ENCODE results near the gene PGBD5. TPM values are rescaled to one million over a fixed set of nuclear protein-coding genes. Genes with fewer than 3 reads are reported as not detected.

PGBD5 gene
- total and polyA plus RNA-seq, 2 of the 13 experiments (the other 11 are each of a cell fraction or from before 2014, with no cell fraction given) = 0.04 to 0.13 TPM

- Histone ChIP-seq H3K4me2 (ENCODE audit: low read depth, low read length) (no peak overlapping the region), H4K20me1 (ENCODE audit: insufficient read depth, low read length) (no peaks in the 10 kb centered on the region), H3K27me3 (ENCODE audit: control insufficient read depth in 1 of 2, insufficient read depth in 2 of 2, low read length in 2 of 2) (peaks cover under 1 to 12% of the 10 kb centered on the region in 2 experiments; a peak in 3 of 5 replicates), H3K4me1 (ENCODE audit: insufficient read depth, low read length) (no peaks in the 10 kb centered on the region), H3K36me3 (replicated peaks in 1 of 2; ENCODE audit: control insufficient read depth in 1 of 2, insufficient read depth in 2 of 2, low read length in 2 of 2) (no peaks in the 10 kb centered on the region), H3K4me3 (replicated peaks in 1 of 3; ENCODE audit: insufficient read depth in 1 of 3, low read depth in 2 of 3, low read length in 3 of 3) (no peak overlapping the region), H2AFZ (ENCODE audit: low read length) (no peak overlapping the region), H3K9ac (ENCODE audit: insufficient read depth, low read depth, low read length) (no peak overlapping the region), H3K9me3 (ENCODE audit: low read length) (no peaks in the 10 kb centered on the region), H3K27ac (ENCODE audit: extremely low read length, insufficient read depth, low read length) (no peak overlapping the region), H3K79me2 (ENCODE audit: insufficient read depth, low read length) (no peaks in the 10 kb centered on the region)
- TF ChIP-seq ZSCAN22 (CRISPR knock-in tag; IDR thresholded peaks at IDR 0.05) (no peak), NR1H2 (CRISPR knock-in tag; IDR thresholded peaks at IDR 0.05; ENCODE audit: borderline replicate concordance, low read depth) (no peak), SP140L (CRISPR knock-in tag; IDR thresholded peaks at IDR 0.05; ENCODE audit: borderline replicate concordance) (no peak), ZNF260 (CRISPR knock-in tag; IDR thresholded peaks at IDR 0.05; ENCODE audit: borderline replicate concordance, low read depth) (no peak), EED (CRISPR knock-in tag; IDR thresholded peaks at IDR 0.05) (no peak), ZNF563 (CRISPR knock-in tag; IDR thresholded peaks at IDR 0.05) (no peak), ZNF335 (CRISPR knock-in tag; IDR thresholded peaks at IDR 0.05) (no peak), ZNF547 (CRISPR knock-in tag; IDR thresholded peaks at IDR 0.05) (no peak), SMYD3 (CRISPR knock-in tag; IDR thresholded peaks at IDR 0.05) (no peak)
- FAIRE-seq (no peak), DNase-seq (ENCODE audit: low spot score) (no peak), ATAC-seq (no peak)
- WGBS (ENCODE audit: low lambda C conversion rate) = 67% methylated on average over 16 of the region's 23 CpGs
- ChIA-PET CTCF (ENCODE audit: low intra/inter-chr PET ratio, low total read pairs) (no interaction called here), POLR2A (no interaction called here)
- BruUV-seq (replicated peaks) = no TSS peak
- intact Hi-C loops (cut with micrococcal nuclease; ENCODE audit: unreplicated experiment) = no loop called here
- in situ Hi-C loops (cut with HindIII; ENCODE audit: extremely low pct_ligation_motif_present, low pct_unique_long_range_greater_than_20kb) = loop anchor here (10.0 kb wide), 1 partner anchor 342 kb away; no protein-coding TSS in a partner anchor
Measured at GRCh38 chr1:230316864-230317745, 109.0 kb downstream of the PGBD5 start.
